Peyer's patch (tissue), 4 donors: Measurements from ENCODE around the gene ABLIM2. TPM values are rescaled to one million over a fixed set of nuclear protein-coding genes. Genes with fewer than 3 reads are reported as not detected.
"Not testable (repeated sequence)": the region's sequence is repeated elsewhere in the genome, so short reads cannot be mapped to it uniquely, and the experiment has no call there.

Experiments used
- DNase-seq, 3 donors: peaks; one replicate each; pipeline ENCODE4 v3.0.0-alpha.2; 2017 to 2019
- H3K27ac ChIP-seq, 4 donors: fragments of 200-600 bp; sonication (generic); one replicate each; pipeline ENCODE4 v1.5.1; 2016 to 2019
- H3K27me3 ChIP-seq, 2 donors: fragments of 200-600 bp; sonication (generic); one replicate each; pipeline ENCODE4 v1.5.1; 2019
- H3K36me3 ChIP-seq, 3 donors: fragments of 200-600 bp; sonication (generic); one replicate each; pipeline ENCODE4 v1.5.1; 2016 to 2019
- H3K4me1 ChIP-seq, 4 donors: fragments of 200-600 bp; sonication (generic); one replicate each; pipeline ENCODE4 v1.5.1; 2016 to 2019
- H3K4me3 ChIP-seq, 4 donors: fragments of 200-600 bp; sonication (generic); 1 replicate in 3 of 4; 2 replicates in 1 of 4; pipeline ENCODE4 v1.5.1; 2016 to 2019; ENCODE audit warnings: mild to moderate bottlenecking in 1 of 4
- H3K9me3 ChIP-seq, 4 donors: fragments of 200-600 bp; sonication (generic); one replicate each; pipeline ENCODE4 v1.5.1; 2016 to 2019; ENCODE audit warnings: mild to moderate bottlenecking in 1 of 4
- CTCF ChIP-seq, 6 experiments: fragments of 450-650 bp in 4 of 6; fragments of 200-600 bp in 2 of 6; sonication (generic) in 1 of 6; IDR thresholded peaks; one replicate each; pipeline ENCODE4 v1.5.1; 2017 to 2019; ENCODE audit warnings: antibody characterized with exemption in 6 of 6, mild to moderate bottlenecking in 3 of 6, moderate library complexity in 1 of 6
- POLR2A ChIP-seq, 2 donors: fragments of 450-650 bp; IDR thresholded peaks; one replicate each; pipeline ENCODE4 v1.5.1; 2017; ENCODE audit warnings: antibody characterized with exemption in 2 of 2, mild to moderate bottlenecking in 2 of 2, moderate library complexity in 2 of 2
- total RNA-seq, 4 donors: library from RNA; depleted of rRNA; stranded (reverse); fragments of >200 nt; gene quantifications; one replicate each; pipeline ENCODE4 v1.1.0, GENCODE V29; 2016

The ABLIM2 gene
- total RNA-seq, 4 donors from 2014 or later: 9.0 to 24.2 (median 11.7) TPM

- no peaks in the 10 kb centered on the region for H3K27me3 ChIP-seq
- no peaks in the 10 kb centered on the region for H3K36me3 ChIP-seq
- TF ChIP-seq CTCF (IDR thresholded peaks at IDR 0.05): no peak
- no peak for TF ChIP-seq POLR2A (IDR thresholded peaks at IDR 0.05)
Observed at GRCh38 chr4:7950301-7951092, 208.1 kb downstream of the ABLIM2 start.

GRCh38 chr4:7949759-7950158 is 208.9 kb downstream of the ABLIM2 start:
- peaks cover 0 to 6% (median 0%) of the 10 kb centered on the region in 4 donors for H3K9me3 ChIP-seq
- no peak overlapping the region for H3K27ac ChIP-seq
- TF ChIP-seq CTCF (IDR thresholded peaks at IDR 0.05): no peak
- no peak for TF ChIP-seq POLR2A (IDR thresholded peaks at IDR 0.05)
- no peak for DNase-seq
- no peaks in the 10 kb centered on the region for H3K36me3 ChIP-seq
- H3K4me1 ChIP-seq: peaks cover 0 to 3% (median 0%) of the 10 kb centered on the region in 4 donors
- no peaks in the 10 kb centered on the region for H3K27me3 ChIP-seq
- no peak overlapping the region for H3K4me3 ChIP-seq

More at GRCh38 chr4:7950301-7951092, 208.1 kb downstream of the ABLIM2 start:
- H3K9me3 ChIP-seq: peaks cover 0 to 6% (median 0%) of the 10 kb centered on the region in 4 donors
- H3K27ac ChIP-seq: no peak overlapping the region
- H3K4me1 ChIP-seq: no peaks in the 10 kb centered on the region
- DNase-seq: no peak
- no peak overlapping the region for H3K4me3 ChIP-seq

GRCh38 chr4:7947927-7948326 is 210.7 kb downstream of the ABLIM2 start:
- Histone ChIP-seq H3K9me3 (no peaks in the 10 kb centered on the region), H3K27ac (no peak overlapping the region), H3K36me3 (no peaks in the 10 kb centered on the region), H3K4me1 (peaks cover 0 to 9% (median 0%) of the 10 kb centered on the region in 4 donors), H3K27me3 (no peaks in the 10 kb centered on the region), H3K4me3 (no peak overlapping the region)
- DNase-seq: no peak
- TF ChIP-seq CTCF (IDR thresholded peaks at IDR 0.05) (no peak), POLR2A (IDR thresholded peaks at IDR 0.05) (no peak)

GRCh38 chr4:7945709-7946380 is 212.8 kb downstream of the ABLIM2 start:
- H3K27ac ChIP-seq: no peak overlapping the region
- no peaks in the 10 kb centered on the region for H3K27me3 ChIP-seq
- H3K4me1 ChIP-seq: peaks cover 0 to 9% (median 0%) of the 10 kb centered on the region in 4 donors
- TF ChIP-seq POLR2A (IDR thresholded peaks at IDR 0.05): no peak
- no peak for TF ChIP-seq CTCF (IDR thresholded peaks at IDR 0.05)
- no peaks in the 10 kb centered on the region for H3K36me3 ChIP-seq
- no peaks in the 10 kb centered on the region for H3K9me3 ChIP-seq
- no peak for DNase-seq
- H3K4me3 ChIP-seq: no peak overlapping the region

- Histone ChIP-seq H3K4me1 (peaks cover 0 to 9% (median 0%) of the 10 kb centered on the region in 4 donors), H3K4me3 (no peak overlapping the region), H3K27ac (no peak overlapping the region), H3K27me3 (no peaks in the 10 kb centered on the region), H3K36me3 (no peaks in the 10 kb centered on the region), H3K9me3 (peaks cover 0 to under 1% (median 0%) of the 10 kb centered on the region in 4 donors)
- TF ChIP-seq CTCF (IDR thresholded peaks at IDR 0.05) (no peak), POLR2A (IDR thresholded peaks at IDR 0.05) (no peak)
- DNase-seq: no peak
Observed at GRCh38 chr4:7944599-7945220, 213.9 kb downstream of the ABLIM2 start.

GRCh38 chr4:7943688-7944087 is 214.9 kb downstream of the ABLIM2 start:
- not testable (repeated sequence) for H3K27ac ChIP-seq, H3K36me3 ChIP-seq, DNase-seq, H3K9me3 ChIP-seq, H3K4me3 ChIP-seq, H3K27me3 ChIP-seq
- H3K4me1 ChIP-seq: peaks cover 0 to 12% (median 0%) of the 10 kb centered on the region in 4 donors
